ENCODE results near the gene CD82. TPM values are rescaled to one million over a fixed set of nuclear protein-coding genes. Genes with fewer than 3 reads are reported as not detected.
"Not testable (repeated sequence)": the region's sequence is repeated elsewhere in the genome, so short reads cannot be mapped to it uniquely, and the experiment has no call there.

CD82 gene
- polyA plus RNA-seq, 1 donor (not counting 4 experiments of a cell fraction or from before 2014, with no cell fraction given), result 118 TPM

GRCh38 chr11:44645827-44646226, 80.4 kb downstream of the CD82 start:
- dilution Hi-C loops (cut with MboI; ENCODE audit: extremely low pct_ligation_motif_present, low sequenced_read_pairs), result loop anchor here (25.0 kb wide), 1 partner anchor 241 kb away; no protein-coding TSS in a partner anchor
- no peak for FAIRE-seq

GRCh38 chr11:44647255-44647955, 81.9 kb downstream of the CD82 start:
- not testable (repeated sequence) for H3K4me3 ChIP-seq (ENCODE audit: control insufficient read depth in 2 of 3, extremely low read depth in 1 of 3, insufficient read depth in 2 of 3, low read depth in 1 of 3, low read length in 3 of 3); H4K20me1 ChIP-seq (ENCODE audit: control insufficient read depth, extremely low read depth, insufficient read depth, low read length); H3K9me3 ChIP-seq (ENCODE audit: control insufficient read depth, low read depth, low read length); H3K4me2 ChIP-seq (ENCODE audit: control insufficient read depth, extremely low read depth, insufficient read depth, low read depth, low read length); H3K27ac ChIP-seq (ENCODE audit: control insufficient read depth, insufficient read depth, low read length); DNase-seq (ENCODE audit: low read depth, low spot score); FAIRE-seq; H3K9ac ChIP-seq (ENCODE audit: control insufficient read depth, extremely low read depth, insufficient read depth, low read length); H3K79me2 ChIP-seq (ENCODE audit: control insufficient read depth, insufficient read depth, low read length); H3K9me1 ChIP-seq (ENCODE audit: control insufficient read depth, extremely low read depth, insufficient read depth, low read length); H3K36me3 ChIP-seq (ENCODE audit: control insufficient read depth in 2 of 2, extremely low read depth in 1 of 2, insufficient read depth in 2 of 2, low read length in 2 of 2); H3K4me1 ChIP-seq (ENCODE audit: control insufficient read depth, extremely low read depth, insufficient read depth, low read length); H2AFZ ChIP-seq (ENCODE audit: control insufficient read depth, low read length)
- dilution Hi-C loops (cut with MboI; ENCODE audit: extremely low pct_ligation_motif_present, low sequenced_read_pairs), result loop anchor here (25.0 kb wide), 1 partner anchor 240 kb away; no protein-coding TSS in a partner anchor
- H3K27me3 ChIP-seq (ENCODE audit: control insufficient read depth, extremely low read depth, insufficient read depth, low read length), result peaks cover 12% of the 10 kb centered on the region

More at GRCh38 chr11:44645827-44646226, 80.4 kb downstream of the CD82 start:
- H3K4me2 ChIP-seq (ENCODE audit: control insufficient read depth, extremely low read depth, insufficient read depth, low read depth, low read length), result no peak overlapping the region
- peaks cover 2% of the 10 kb centered on the region for H3K9me3 ChIP-seq (ENCODE audit: control insufficient read depth, low read depth, low read length)
- no peaks in the 10 kb centered on the region for H3K9me1 ChIP-seq (ENCODE audit: control insufficient read depth, extremely low read depth, insufficient read depth, low read length)
- H3K27me3 ChIP-seq (ENCODE audit: control insufficient read depth, extremely low read depth, insufficient read depth, low read length), result peaks cover 9% of the 10 kb centered on the region
- H3K79me2 ChIP-seq (ENCODE audit: control insufficient read depth, insufficient read depth, low read length), result no peaks in the 10 kb centered on the region
- DNase-seq (ENCODE audit: low read depth, low spot score), result no peak
- no peak overlapping the region for H2AFZ ChIP-seq (ENCODE audit: control insufficient read depth, low read length)
- no peak overlapping the region for H3K27ac ChIP-seq (ENCODE audit: control insufficient read depth, insufficient read depth, low read length)
- H3K36me3 ChIP-seq (ENCODE audit: control insufficient read depth in 2 of 2, extremely low read depth in 1 of 2, insufficient read depth in 2 of 2, low read length in 2 of 2), result no peaks in the 10 kb centered on the region
- no peak overlapping the region for H3K9ac ChIP-seq (ENCODE audit: control insufficient read depth, extremely low read depth, insufficient read depth, low read length)
- H3K4me3 ChIP-seq (ENCODE audit: control insufficient read depth in 2 of 3, extremely low read depth in 1 of 3, insufficient read depth in 2 of 3, low read depth in 1 of 3, low read length in 3 of 3), result no peak overlapping the region
- TF ChIP-seq EZH2 (IDR thresholded peaks at IDR 0.05; ENCODE audit: low read length) (no peak), CTCF (optimal IDR thresholded peaks at IDR 0.05 in 1 of 3, IDR thresholded peaks at IDR 0.05 in 1 of 3, conservative IDR thresholded peaks at IDR 0.05 in 1 of 3; ENCODE audit: extremely low read depth in 1 of 3, insufficient read depth in 2 of 3, low read length in 3 of 3) (no peak)
- H4K20me1 ChIP-seq (ENCODE audit: control insufficient read depth, extremely low read depth, insufficient read depth, low read length), result no peaks in the 10 kb centered on the region
- no peaks in the 10 kb centered on the region for H3K4me1 ChIP-seq (ENCODE audit: control insufficient read depth, extremely low read depth, insufficient read depth, low read length)
